NK-92 treated with Interleukin-12 subunit alpha and Interleukin-12 subunit beta, amount 100 ng/mL, for 24 hours (cell line): ENCODE results near the gene RNF166.

Experiments used
- DNase-seq: peaks from one replicate; lab custom pipeline; 2025; lab: John Stamatoyannopoulos, UW

RNF166 gene

GRCh38 chr16:88739139-88739976, 33.1 kb upstream of the RNF166 start:
- no peak for DNase-seq

- DNase-seq = no peak
These were observed 32.2 kb upstream of the RNF166 start for GRCh38 chr16:88738151-88739084.

GRCh38 chr16:88737298-88738150, 31.3 kb upstream of the RNF166 start:
- DNase-seq = peak; percentile 31

- DNase-seq = no peak
These were observed 30.3 kb upstream of the RNF166 start for GRCh38 chr16:88736496-88736895.

GRCh38 chr16:88736088-88736487, 29.9 kb upstream of the RNF166 start:
- no peak for DNase-seq

GRCh38 chr16:88735616-88736015, 29.4 kb upstream of the RNF166 start:
- no peak for DNase-seq

- DNase-seq = no peak
These were observed 28.9 kb upstream of the RNF166 start for GRCh38 chr16:88735121-88735520.

GRCh38 chr16:88734361-88734728, 28.1 kb upstream of the RNF166 start:
- no peak for DNase-seq

GRCh38 chr16:88733630-88734360, 27.6 kb upstream of the RNF166 start:
- no peak for DNase-seq

GRCh38 chr16:88732961-88733294, 26.7 kb upstream of the RNF166 start:
- no peak for DNase-seq

GRCh38 chr16:88732172-88732960, 26.2 kb upstream of the RNF166 start:
- DNase-seq = no peak

GRCh38 chr16:88731699-88732098, 25.5 kb upstream of the RNF166 start:
- peak; percentile 59 for DNase-seq

- DNase-seq = no peak
These were observed 24.7 kb upstream of the RNF166 start for GRCh38 chr16:88730632-88731607.

- no peak for DNase-seq
These were observed 21.7 kb upstream of the RNF166 start for GRCh38 chr16:88727871-88728270.

- DNase-seq = no peak
These were observed 20.8 kb upstream of the RNF166 start for GRCh38 chr16:88726981-88727380.

GRCh38 chr16:88726408-88726749, 20.2 kb upstream of the RNF166 start:
- no peak for DNase-seq

- no peak for DNase-seq
These were observed 19.6 kb upstream of the RNF166 start for GRCh38 chr16:88725609-88726407.

GRCh38 chr16:88724855-88725555, 18.8 kb upstream of the RNF166 start:
- no peak for DNase-seq
